ENCODE results near the gene PCSK6. TPM values are rescaled to one million over a fixed set of nuclear protein-coding genes. Genes with fewer than 3 reads are reported as not detected.
A peak's percentile ranks its signal among the peaks of the same experiment; 100 is the strongest.

The PCSK6 gene
- total RNA-seq: 1 to 10 TPM; 5.1 to 8.8 TPM

DNA sequence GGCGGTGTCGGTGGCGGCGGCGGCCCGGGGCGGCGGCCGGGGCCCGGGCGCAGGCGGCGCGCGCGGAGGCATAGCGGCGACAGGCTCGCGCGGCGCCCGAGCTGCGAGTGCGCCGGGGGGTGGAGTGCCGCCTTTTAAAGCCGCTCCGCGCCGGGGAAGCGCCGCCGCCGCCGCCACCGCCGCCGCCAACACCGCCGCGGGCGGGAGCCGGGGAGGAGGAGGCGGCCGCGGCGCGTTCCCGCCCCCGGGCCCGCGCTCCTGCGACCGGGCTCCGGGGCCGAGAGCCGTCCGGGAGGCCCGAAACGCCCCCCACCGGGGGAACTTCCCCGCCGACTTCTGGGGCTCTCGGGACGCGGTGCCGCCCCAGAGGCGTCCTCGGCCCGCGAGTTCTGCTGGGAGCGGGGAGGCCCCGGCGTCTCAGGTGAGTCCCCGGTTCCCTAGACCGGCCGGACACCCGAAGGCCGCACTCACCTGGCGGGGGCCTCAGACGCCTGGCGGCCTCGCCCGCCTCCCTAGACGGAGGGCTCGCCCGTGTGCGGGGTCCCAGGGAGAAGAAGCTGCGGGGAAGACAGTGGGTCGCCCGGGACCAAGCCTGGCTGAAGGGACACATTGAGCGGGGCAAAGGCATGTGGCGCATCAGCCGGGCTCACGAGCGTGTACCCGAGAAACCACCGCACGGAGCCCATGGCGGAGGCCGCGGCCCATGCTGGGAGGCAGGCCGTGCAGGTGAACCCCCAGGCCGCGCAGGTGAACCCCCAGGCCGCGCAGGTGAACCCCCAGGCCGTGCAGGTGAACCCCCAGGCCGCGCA lies at the start of gene PCSK6:
Gene PCSK6, minus strand, starts transcription at position 109 of the 809 bp plus-strand sequence. Its CDS starts 37 bp downstream, at position 72.
- no peak within 1 kb of the TSS for H3K27ac ChIP-seq
- H3K27me3 ChIP-seq (replicated peaks; ENCODE audit: insufficient read depth): peaks cover 6% of the 10 kb centered on the region
- no peaks in the 10 kb centered on the region for H3K9me3 ChIP-seq
- ATAC-seq (ENCODE audit: insufficient number of reproducible peaks, low FRiP score, low read depth): no peak
- TF ChIP-seq, protein P1, sequence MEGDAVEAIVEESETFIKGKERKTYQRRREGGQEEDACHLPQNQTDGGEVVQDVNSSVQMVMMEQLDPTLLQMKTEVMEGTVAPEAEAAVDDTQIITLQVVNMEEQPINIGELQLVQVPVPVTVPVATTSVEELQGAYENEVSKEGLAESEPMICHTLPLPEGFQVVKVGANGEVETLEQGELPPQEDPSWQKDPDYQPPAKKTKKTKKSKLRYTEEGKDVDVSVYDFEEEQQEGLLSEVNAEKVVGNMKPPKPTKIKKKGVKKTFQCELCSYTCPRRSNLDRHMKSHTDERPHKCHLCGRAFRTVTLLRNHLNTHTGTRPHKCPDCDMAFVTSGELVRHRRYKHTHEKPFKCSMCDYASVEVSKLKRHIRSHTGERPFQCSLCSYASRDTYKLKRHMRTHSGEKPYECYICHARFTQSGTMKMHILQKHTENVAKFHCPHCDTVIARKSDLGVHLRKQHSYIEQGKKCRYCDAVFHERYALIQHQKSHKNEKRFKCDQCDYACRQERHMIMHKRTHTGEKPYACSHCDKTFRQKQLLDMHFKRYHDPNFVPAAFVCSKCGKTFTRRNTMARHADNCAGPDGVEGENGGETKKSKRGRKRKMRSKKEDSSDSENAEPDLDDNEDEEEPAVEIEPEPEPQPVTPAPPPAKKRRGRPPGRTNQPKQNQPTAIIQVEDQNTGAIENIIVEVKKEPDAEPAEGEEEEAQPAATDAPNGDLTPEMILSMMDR (IDR thresholded peaks at IDR 0.05): no peak
- H3K4me3 ChIP-seq: peak within 1 kb of the TSS; percentile 52
- H3K4me1 ChIP-seq (ENCODE audit: control insufficient read depth in 1 of 2, low read depth in 2 of 2): no peaks in the 10 kb centered on the region
- DNase-seq (ENCODE audit: low spot score): no peak
- no peaks in the 10 kb centered on the region for H3K36me3 ChIP-seq

GRCh38 chr15:101538996-101539395 lies 49.5 kb upstream of the PCSK6 start:
- H3K4me1 ChIP-seq (ENCODE audit: control insufficient read depth in 1 of 2, low read depth in 2 of 2): no peaks in the 10 kb centered on the region
- no peaks in the 10 kb centered on the region for H3K36me3 ChIP-seq
- ATAC-seq (ENCODE audit: insufficient number of reproducible peaks, low FRiP score, low read depth) (no peak), DNase-seq (ENCODE audit: low spot score) (no peak)
- H3K27me3 ChIP-seq (replicated peaks; ENCODE audit: insufficient read depth): no peaks in the 10 kb centered on the region
- no peaks in the 10 kb centered on the region for H3K9me3 ChIP-seq
- TF ChIP-seq, protein P1 (IDR thresholded peaks at IDR 0.05): no peak
- H3K27ac ChIP-seq: no peak overlapping the region
- no peak overlapping the region for H3K4me3 ChIP-seq

DNA sequence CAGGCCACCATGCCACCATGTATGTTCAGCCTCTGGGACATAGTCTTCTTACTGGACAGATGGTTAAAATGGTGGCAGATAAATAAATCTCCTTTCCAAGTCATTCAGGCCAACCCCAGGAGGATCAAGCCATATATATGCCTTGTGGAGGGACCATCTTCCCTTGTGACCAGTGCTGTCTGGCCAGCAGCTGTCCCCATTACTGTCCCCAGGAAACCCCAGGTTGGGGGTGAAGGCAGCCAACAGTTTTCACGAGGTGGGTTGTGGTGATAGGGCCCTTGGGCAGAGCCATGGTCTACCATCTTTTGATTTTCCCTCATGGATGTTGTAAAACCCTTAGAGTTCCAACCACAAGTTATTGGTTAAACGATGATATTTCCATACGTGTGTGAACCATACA lies 48.7 kb upstream of the PCSK6 start:
- no peak for DNase-seq (ENCODE audit: low spot score)

DNA sequence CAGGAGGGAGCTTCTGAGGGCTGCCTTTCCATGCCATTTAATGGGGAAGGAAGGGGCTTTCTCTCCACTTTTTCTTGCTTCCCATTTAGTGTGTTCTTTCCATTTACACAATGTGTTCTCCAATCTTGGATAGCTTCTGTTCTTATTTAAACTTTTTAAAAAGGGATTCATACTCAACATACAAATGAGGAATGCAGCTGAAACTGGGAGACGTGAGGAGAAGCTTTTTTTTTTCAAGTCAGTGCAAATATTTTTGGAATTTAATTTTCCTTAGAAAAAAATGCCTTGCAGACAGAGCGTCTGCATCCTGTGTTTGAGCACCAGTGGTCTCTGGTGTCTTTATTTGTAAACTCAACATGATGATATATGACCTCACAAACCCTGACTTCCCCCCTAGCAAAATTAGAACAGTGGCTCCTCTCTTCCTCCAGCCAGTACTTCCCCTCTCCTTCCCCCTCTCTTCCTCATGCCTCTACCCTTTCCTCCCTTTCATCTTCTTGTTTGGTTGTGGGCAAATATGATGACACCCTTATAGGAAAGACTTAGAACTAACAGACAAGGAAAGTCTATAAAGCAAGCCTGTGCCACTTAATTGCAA lies 48.1 kb upstream of the PCSK6 start:
- no peak for DNase-seq (ENCODE audit: low spot score)

More for the DNA sequence above, 48.7 kb upstream of the PCSK6 start:
- no peak overlapping the region for H3K4me3 ChIP-seq
- no peaks in the 10 kb centered on the region for H3K36me3 ChIP-seq
- ATAC-seq (ENCODE audit: insufficient number of reproducible peaks, low FRiP score, low read depth): no peak
- no peaks in the 10 kb centered on the region for H3K9me3 ChIP-seq
- H3K27ac ChIP-seq: no peak overlapping the region
- no peaks in the 10 kb centered on the region for H3K27me3 ChIP-seq (replicated peaks; ENCODE audit: insufficient read depth)
- TF ChIP-seq, protein P1 (IDR thresholded peaks at IDR 0.05): no peak
- H3K4me1 ChIP-seq (ENCODE audit: control insufficient read depth in 1 of 2, low read depth in 2 of 2): no peaks in the 10 kb centered on the region

GRCh38 chr15:101536875-101537405 lies 47.4 kb upstream of the PCSK6 start:
- Histone ChIP-seq H3K4me3 (no peak overlapping the region), H3K4me1 (ENCODE audit: control insufficient read depth in 1 of 2, low read depth in 2 of 2) (no peaks in the 10 kb centered on the region), H3K27ac (no peak overlapping the region), H3K9me3 (no peaks in the 10 kb centered on the region), H3K36me3 (no peaks in the 10 kb centered on the region), H3K27me3 (replicated peaks; ENCODE audit: insufficient read depth) (no peaks in the 10 kb centered on the region)
- no peak for ATAC-seq (ENCODE audit: insufficient number of reproducible peaks, low FRiP score, low read depth)
- TF ChIP-seq, protein P1 (IDR thresholded peaks at IDR 0.05): no peak
- DNase-seq (ENCODE audit: low spot score): no peak

More for the DNA sequence above, 48.1 kb upstream of the PCSK6 start:
- no peak overlapping the region for H3K4me3 ChIP-seq
- H3K27ac ChIP-seq: no peak overlapping the region
- TF ChIP-seq, protein P1 (IDR thresholded peaks at IDR 0.05): no peak
- H3K4me1 ChIP-seq (ENCODE audit: control insufficient read depth in 1 of 2, low read depth in 2 of 2): no peaks in the 10 kb centered on the region
- no peaks in the 10 kb centered on the region for H3K36me3 ChIP-seq
- H3K27me3 ChIP-seq (replicated peaks; ENCODE audit: insufficient read depth): no peaks in the 10 kb centered on the region
- ATAC-seq (ENCODE audit: insufficient number of reproducible peaks, low FRiP score, low read depth): no peak
- no peaks in the 10 kb centered on the region for H3K9me3 ChIP-seq
